OCI-LY7 (cell line): Measurements from ENCODE around the gene CREG2. TPM values are rescaled to one million over a fixed set of nuclear protein-coding genes. Genes with fewer than 3 reads are reported as not detected.
A peak's percentile ranks its signal among the peaks of the same experiment; 100 is the strongest.

Experiments
- BruUV-seq: library from RNA; stranded (reverse); fragments of 400-500 nt; replicated peaks from 2 replicates; lab custom pipeline; 2021; lab: Mats Ljungman, UMichigan
- CTCF ChIA-PET: fragments of 300-600 bp; sonication (Branson Sonifier 250); formaldehyde crosslinking; loops from one replicate; lab custom pipeline; 2022; ENCODE audit warnings: antibody characterized with exemption; ENCODE audit not compliant: unreplicated experiment; lab: Charles Lee
- POLR2A ChIA-PET: fragments of 300-600 bp; sonication (Branson Sonifier 250); formaldehyde crosslinking; loops from one replicate; lab custom pipeline; 2022; ENCODE audit warnings: antibody characterized with exemption; lab: Charles Lee
- DNase-seq: peaks from one replicate; pipeline ENCODE4 v3.0.0-alpha.2; 2015; ENCODE audit warnings: low spot score
- H2AFZ ChIP-seq: fragments of 200-600 bp; sonication (generic), shearing (Covaris generic); 2 replicates; pipeline ENCODE4 v1.6.1; 2014; ENCODE audit warnings: mild to moderate bottlenecking, antibody characterized with exemption, low read length, moderate library complexity
- H3K27ac ChIP-seq: fragments of 200-600 bp; sonication (generic); 2 replicates; pipeline ENCODE4 v1.5.1; 2014; ENCODE audit warnings: mixed run types, low read depth, mild to moderate bottlenecking, moderate library complexity, low read length, inconsistent platforms; ENCODE audit not compliant: poor library complexity, severe bottlenecking
- H3K36me3 ChIP-seq: fragments of 200-600 bp; sonication (generic); 2 replicates; pipeline ENCODE4 v1.6.1; 2014; ENCODE audit warnings: mild to moderate bottlenecking, antibody characterized with exemption, low read length, moderate library complexity, mixed read lengths; ENCODE audit not compliant: insufficient read depth
- H3K4me1 ChIP-seq: fragments of 200-600 bp; sonication (generic); 2 replicates; pipeline ENCODE4 v1.5.1; 2014; ENCODE audit warnings: mild to moderate bottlenecking, low read length; ENCODE audit not compliant: insufficient read depth, poor library complexity, severe bottlenecking
- H3K4me2 ChIP-seq: fragments of 200-600 bp; sonication (generic); 2 replicates; pipeline ENCODE4 v1.6.1; 2014; ENCODE audit warnings: mild to moderate bottlenecking, low read length
- H3K4me3 ChIP-seq: fragments of 200-600 bp; sonication (generic); 2 replicates; pipeline ENCODE4 v1.5.1; 2014; ENCODE audit warnings: mild to moderate bottlenecking, low read depth, low read length; ENCODE audit not compliant: poor library complexity, severe bottlenecking
- H3K79me2 ChIP-seq: fragments of 200-600 bp; sonication (generic); 2 replicates; pipeline ENCODE4 v1.6.1; 2016; ENCODE audit warnings: low read depth, mild to moderate bottlenecking, low read length, moderate library complexity, mixed read lengths; ENCODE audit not compliant: insufficient read depth
- H3K9me2 ChIP-seq: fragments of 200-600 bp; sonication (generic); 2 replicates; pipeline ENCODE4 v1.6.1; 2016; ENCODE audit warnings: mild to moderate bottlenecking, low read length, mixed read lengths; ENCODE audit not compliant: insufficient read depth
- H3K9me3 ChIP-seq: fragments of 200-600 bp; sonication (generic); 2 replicates; pipeline ENCODE4 v1.6.1; 2014; ENCODE audit warnings: mild to moderate bottlenecking, mixed run types, low read length, mixed read lengths
- H4K20me1 ChIP-seq: fragments of 200-600 bp; sonication (generic); 2 replicates; pipeline ENCODE4 v1.6.1; 2014; ENCODE audit warnings: mild to moderate bottlenecking, antibody characterized with exemption, low read length, moderate library complexity, mixed read lengths; ENCODE audit not compliant: insufficient read depth
- EZH2phosphoT487 ChIP-seq: fragments of 200-600 bp; sonication (generic); IDR thresholded peaks from 2 replicates; pipeline ENCODE4 v1.6.1; 2018; ENCODE audit warnings: low read depth, borderline replicate concordance, mild to moderate bottlenecking, mixed run types, antibody characterized with exemption, low read length, moderate library complexity, mixed read lengths
- intact Hi-C: fragments of 100-400 bp; cut with micrococcal nuclease; formaldehyde crosslinking; loops from one replicate; pipeline ENCODE4 v1.10.0; 2022; ENCODE audit not compliant: unreplicated experiment
- total RNA-seq, 2 experiments: library from RNA; depleted of rRNA in 1 of 2; stranded (reverse); fragments of >200 nt in 1 of 2; shearing (Covaris generic) in 1 of 2; gene quantifications; 2 replicates each; pipeline ENCODE4 v1.2.3, GENCODE V29; 2014 to 2022
- TF ChIP-seq, protein P1 (sequence below): fragments of 200-600 bp; sonication (generic); conservative IDR thresholded peaks from 2 replicates; pipeline ENCODE4 v1.5.1; 2014; ENCODE audit warnings: mild to moderate bottlenecking, antibody characterized with exemption, low read length, moderate library complexity, mixed read lengths

Gene CREG2
- total RNA-seq, 2 experiments from 2014 or later, result not detected

DNA sequence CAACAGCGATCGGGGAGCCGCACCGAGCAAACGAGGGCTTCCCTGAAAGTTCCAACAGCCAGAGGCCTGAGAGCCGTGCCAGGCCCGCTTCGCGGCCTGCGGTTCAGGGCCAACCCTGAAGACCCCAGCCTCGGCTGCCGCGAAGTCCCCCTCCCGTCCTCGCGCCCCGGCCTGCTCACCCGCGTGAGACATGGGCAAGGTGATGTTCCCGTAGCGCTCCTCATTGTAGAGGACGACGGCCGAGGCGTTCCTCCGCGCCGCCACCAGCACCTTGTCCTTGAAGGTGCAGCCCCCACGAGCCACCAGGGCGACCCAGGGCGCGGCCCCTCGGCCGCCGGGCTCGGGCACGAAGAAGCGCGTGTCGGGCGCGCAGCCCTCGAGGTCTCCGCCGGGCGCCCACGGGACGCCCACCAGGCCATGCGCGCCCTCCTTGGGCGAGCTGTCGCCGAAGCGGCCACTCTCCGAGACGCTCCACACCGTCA, 79.3 kb downstream of the CREG2 start:
- peak overlapping the region; percentile 69 for H3K4me3 ChIP-seq
- no peaks in the 10 kb centered on the region for H3K36me3 ChIP-seq
- no peak overlapping the region for H3K27ac ChIP-seq
- peak overlapping the region; percentile 74 for H3K4me2 ChIP-seq
- H3K9me3 ChIP-seq, result no peaks in the 10 kb centered on the region
- no peak for TF ChIP-seq EZH2phosphoT487
- TF ChIP-seq, protein P1, sequence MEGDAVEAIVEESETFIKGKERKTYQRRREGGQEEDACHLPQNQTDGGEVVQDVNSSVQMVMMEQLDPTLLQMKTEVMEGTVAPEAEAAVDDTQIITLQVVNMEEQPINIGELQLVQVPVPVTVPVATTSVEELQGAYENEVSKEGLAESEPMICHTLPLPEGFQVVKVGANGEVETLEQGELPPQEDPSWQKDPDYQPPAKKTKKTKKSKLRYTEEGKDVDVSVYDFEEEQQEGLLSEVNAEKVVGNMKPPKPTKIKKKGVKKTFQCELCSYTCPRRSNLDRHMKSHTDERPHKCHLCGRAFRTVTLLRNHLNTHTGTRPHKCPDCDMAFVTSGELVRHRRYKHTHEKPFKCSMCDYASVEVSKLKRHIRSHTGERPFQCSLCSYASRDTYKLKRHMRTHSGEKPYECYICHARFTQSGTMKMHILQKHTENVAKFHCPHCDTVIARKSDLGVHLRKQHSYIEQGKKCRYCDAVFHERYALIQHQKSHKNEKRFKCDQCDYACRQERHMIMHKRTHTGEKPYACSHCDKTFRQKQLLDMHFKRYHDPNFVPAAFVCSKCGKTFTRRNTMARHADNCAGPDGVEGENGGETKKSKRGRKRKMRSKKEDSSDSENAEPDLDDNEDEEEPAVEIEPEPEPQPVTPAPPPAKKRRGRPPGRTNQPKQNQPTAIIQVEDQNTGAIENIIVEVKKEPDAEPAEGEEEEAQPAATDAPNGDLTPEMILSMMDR, result no peak
- BruUV-seq, result no TSS peak
- H4K20me1 ChIP-seq, result no peaks in the 10 kb centered on the region
- ChIA-PET POLR2A (interaction anchor here (0.8 to 1.1 kb wide), 2 partner anchors 52 to 60 kb away, joined by 3 read pairs; no protein-coding TSS in a partner anchor), CTCF (no interaction called here)
- peak; percentile 4 for DNase-seq
- H3K79me2 ChIP-seq, result peaks cover 11% of the 10 kb centered on the region; the same call in 1 of the 2 replicates
- intact Hi-C loops, result no loop called here
- peak overlapping the region; percentile 23; the same call in 1 of the 2 replicates for H2AFZ ChIP-seq
- peaks cover 16% of the 10 kb centered on the region for H3K4me1 ChIP-seq
- no peaks in the 10 kb centered on the region for H3K9me2 ChIP-seq

- no peaks in the 10 kb centered on the region for H3K36me3 ChIP-seq
- TF ChIP-seq, protein P1, result no peak
- no peak for TF ChIP-seq EZH2phosphoT487
- H3K4me2 ChIP-seq, result peak overlapping the region; percentile 74
- H4K20me1 ChIP-seq, result no peaks in the 10 kb centered on the region
- H3K79me2 ChIP-seq, result peaks cover 11% of the 10 kb centered on the region; the same call in 1 of the 2 replicates
- H3K9me2 ChIP-seq, result no peaks in the 10 kb centered on the region
- ChIA-PET CTCF (no interaction called here), POLR2A (no interaction called here)
- no peak for DNase-seq
- peaks cover 16% of the 10 kb centered on the region for H3K4me1 ChIP-seq
- intact Hi-C loops, result no loop called here
- peak overlapping the region; percentile 69 for H3K4me3 ChIP-seq
- no peak overlapping the region for H3K27ac ChIP-seq
- no TSS peak for BruUV-seq
- no peaks in the 10 kb centered on the region for H3K9me3 ChIP-seq
- no peak overlapping the region for H2AFZ ChIP-seq
Observed at GRCh38 chr2:101307503-101307902, 79.8 kb downstream of the CREG2 start.

DNA sequence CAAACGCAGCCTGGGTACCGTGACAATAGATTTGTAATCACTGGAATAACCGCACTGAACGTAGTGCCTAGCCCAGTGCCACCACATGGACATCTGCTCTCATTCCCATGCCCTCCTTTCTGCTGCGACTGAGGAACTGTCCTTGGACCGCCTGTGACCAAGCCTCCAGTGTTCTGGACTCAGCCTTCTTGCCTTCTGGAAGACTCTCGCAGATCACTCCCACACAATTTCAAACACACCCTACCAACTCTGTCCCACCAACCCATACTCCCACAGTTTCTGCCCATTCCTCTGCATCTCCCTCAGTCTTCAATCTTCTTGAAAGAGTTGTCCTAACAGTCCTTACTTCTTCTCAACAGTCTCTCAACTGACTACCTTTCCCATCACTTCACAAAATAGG, 80.9 kb downstream of the CREG2 start:
- Histone ChIP-seq H3K9me2 (no peaks in the 10 kb centered on the region), H2AFZ (no peak overlapping the region), H3K9me3 (no peaks in the 10 kb centered on the region), H3K4me3 (peak overlapping the region; percentile 69), H3K27ac (no peak overlapping the region), H3K4me2 (peak overlapping the region; percentile 74), H3K79me2 (peaks cover 11% of the 10 kb centered on the region; the same call in 1 of the 2 replicates), H3K4me1 (peaks cover 16% of the 10 kb centered on the region), H4K20me1 (no peaks in the 10 kb centered on the region), H3K36me3 (no peaks in the 10 kb centered on the region)
- POLR2A ChIA-PET, result no interaction called here
- no TSS peak for BruUV-seq
- intact Hi-C loops, result no loop called here
- CTCF ChIA-PET, result no interaction called here
- no peak for DNase-seq
- TF ChIP-seq, protein P1, result no peak
- TF ChIP-seq EZH2phosphoT487, result no peak
